Islet of Langerhans (tissue), 1 donor: ENCODE data around the gene LIPT2.

Experiments
- FAIRE-seq: peaks from one replicate; lab custom pipeline; 2011; peaks lifted over from hg19 to GRCh38; lab: Jason Lieb, UNC

LIPT2 gene

GRCh38 chr11:74494916-74495315 lies 1.4 kb upstream of the LIPT2 start:
- no peak for FAIRE-seq

GRCh38 chr11:74493791-74494630 lies 487 bp upstream of the LIPT2 start:
- no peak for FAIRE-seq

- no peak for FAIRE-seq
Measured at GRCh38 chr11:74492084-74492483, 1.4 kb downstream of the LIPT2 start.

DNA sequence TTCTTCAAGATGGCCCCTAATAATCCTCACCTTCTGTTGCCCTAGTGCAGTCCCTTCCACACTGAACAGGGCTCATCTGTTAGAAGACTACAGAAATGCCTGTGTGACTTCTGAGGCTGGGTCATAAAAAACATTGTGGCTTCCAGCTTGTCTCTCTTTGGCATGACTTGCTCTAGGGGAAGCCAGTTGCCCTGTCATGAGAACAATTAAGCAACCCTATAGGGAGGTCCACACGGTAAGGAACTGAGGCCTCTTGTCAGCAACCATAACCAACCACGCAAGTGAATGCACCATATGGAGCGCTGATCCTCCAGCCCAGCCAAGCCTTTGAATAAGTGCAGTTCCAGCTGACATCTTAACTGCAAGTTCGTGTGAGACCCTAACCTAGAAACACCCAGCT lies 2.6 kb downstream of the LIPT2 start:
- FAIRE-seq: no peak

GRCh38 chr11:74487875-74488274 lies 5.6 kb downstream of the LIPT2 start:
- no peak for FAIRE-seq

DNA sequence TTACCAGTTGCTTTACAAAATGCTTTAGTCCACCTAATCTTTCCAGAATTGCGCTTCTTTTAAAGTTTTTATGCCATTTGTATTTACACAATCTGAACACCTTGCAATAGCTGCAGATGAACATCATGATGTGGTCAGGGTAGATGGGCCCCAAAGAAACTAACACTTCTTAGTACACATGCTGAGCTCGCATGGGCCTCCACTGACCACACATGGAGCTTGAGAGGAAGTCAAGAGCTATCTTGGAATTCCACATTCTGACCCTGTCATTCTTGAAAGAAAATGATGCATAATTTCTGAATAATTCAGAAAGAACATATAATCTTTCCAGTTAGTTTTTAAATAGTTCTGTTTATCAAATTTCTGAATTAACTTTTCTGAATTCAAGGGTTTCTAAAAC lies 7.7 kb downstream of the LIPT2 start:
- no peak for FAIRE-seq

- FAIRE-seq: no peak
Measured at GRCh38 chr11:74480688-74481417, 12.7 kb downstream of the LIPT2 start.

DNA sequence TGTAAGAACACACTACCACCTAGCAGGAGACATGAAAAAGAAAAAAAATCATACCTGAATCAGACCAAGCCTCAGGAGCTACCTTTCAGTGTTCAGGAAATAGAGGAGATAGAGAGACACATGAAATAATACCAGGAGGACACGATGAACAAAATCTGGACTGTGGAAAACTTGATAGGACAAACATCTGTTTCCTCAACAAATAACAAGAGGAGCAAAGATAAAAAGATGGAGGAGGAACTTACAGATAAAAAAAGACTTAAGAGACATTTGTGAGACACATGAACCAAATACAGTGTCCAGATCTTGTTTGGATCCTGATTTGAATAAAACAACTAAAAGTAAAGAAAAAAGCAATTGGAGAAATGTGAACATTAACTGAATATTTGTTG lies 13.8 kb downstream of the LIPT2 start:
- no peak for FAIRE-seq

DNA sequence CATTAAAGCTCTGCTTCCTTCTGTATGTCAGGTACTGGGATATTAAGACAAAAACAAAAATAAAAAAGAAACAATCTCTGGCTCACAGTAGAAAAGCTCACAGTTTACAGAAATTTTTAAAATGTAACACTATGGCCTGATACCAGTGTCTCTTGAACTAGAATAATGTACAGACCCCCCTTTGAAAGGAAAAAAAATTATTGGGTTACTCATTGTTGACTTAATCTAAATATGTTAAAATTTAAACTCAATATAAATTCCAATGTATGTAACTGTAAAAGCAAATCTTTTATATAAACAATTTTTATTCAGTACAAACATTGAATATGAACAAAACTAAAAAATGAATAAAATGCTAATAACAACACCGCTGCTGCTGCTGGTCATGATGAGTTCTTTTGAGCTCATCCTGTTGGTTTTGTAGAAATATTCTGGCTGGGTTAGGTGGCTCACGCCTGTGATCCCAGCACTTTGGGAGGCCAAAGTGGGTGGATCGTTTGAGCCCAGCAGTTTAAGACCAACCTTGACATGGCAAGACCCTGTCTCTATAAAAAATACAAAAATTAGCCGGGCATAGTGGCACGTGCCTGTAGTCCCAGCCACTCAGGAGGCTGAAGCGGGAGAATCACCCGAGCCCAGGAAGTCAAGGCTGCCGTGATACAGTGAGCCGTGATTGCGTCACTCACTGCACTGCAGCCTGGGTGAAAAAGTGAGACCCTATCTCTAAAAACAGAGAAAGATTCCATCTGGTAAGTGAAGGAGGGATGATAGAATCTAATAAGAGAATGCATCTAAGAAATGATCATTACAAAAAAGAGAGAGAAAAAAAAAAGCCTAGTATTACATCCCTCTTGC lies 14.4 kb downstream of the LIPT2 start:
- no peak for FAIRE-seq

DNA sequence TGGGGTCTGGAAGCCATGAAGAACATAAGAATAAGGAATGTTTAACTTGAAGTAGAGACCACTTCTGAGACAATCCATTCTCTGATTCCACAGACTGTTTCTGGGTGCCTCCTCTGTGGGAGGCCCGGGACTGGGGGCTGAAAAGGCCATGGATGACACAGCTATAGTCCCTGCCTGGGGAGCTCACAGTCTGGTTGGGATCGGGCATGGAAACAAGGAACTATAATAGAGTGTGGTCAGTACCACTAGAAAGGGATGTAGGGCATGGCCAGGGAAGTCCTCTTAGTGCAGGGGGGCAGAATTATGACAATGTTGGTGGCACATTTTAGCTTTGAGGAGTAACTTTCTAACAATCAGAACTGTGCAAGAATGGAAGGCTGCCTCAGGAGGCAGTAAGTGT lies 17.0 kb downstream of the LIPT2 start:
- FAIRE-seq: no peak

DNA sequence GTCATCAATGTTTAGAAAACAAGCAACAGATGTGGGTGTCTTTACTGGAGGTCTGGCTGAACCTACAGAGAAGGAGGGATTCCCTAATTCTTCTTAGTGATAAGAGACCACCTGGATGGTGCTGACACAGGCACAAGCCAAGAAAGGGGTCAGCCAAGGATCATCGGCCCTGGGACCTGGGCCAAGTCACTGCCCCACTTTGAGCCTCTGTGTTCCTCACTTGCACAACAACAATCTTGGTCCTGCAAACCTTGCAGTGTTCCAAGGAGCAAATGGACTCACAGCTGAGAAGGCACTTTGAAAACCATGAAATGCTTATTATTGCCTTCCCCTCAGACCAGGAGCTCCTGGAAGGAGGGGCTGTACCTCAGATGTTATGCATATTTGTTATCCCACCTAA lies 19.2 kb downstream of the LIPT2 start:
- no peak for FAIRE-seq

DNA sequence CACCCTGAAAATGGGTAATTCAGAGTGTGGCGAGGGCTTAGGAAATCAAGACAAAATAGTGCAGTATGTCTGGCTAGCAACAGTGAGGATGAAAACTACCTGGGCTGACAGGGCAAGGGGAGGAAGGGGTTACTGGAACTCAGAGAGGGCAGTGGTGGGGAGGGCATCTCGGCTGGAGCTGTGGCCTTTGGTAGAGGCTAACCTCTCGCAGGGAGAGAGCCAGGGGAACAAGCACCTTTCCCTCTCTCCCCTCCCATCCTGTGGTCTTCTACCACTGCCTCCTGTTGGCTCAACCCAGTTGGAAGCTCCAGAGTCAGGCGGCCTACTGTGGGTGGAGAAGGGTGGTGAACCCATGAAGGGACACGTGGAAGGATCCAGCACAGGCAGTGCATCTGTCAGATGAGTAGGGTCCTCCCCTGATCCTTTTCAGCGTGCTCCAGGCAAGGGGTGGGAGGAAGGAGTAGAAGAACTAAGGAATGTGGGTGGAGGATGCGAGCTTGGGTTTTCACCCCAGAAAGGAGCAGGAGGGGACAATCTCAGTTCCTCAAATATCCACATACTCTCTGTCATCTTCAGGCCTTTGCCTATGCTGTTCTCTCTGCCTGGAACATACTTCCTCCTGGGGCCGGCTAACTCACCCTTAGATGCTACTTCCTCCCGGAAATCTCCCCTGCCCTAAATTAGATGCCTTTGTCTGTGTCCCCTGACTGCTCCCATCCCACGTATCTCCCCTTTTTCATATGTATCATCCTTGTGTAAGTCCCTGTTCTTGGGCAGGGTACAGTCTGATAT lies 19.9 kb downstream of the LIPT2 start:
- no peak for FAIRE-seq

GRCh38 chr11:74471668-74472429 lies 21.7 kb downstream of the LIPT2 start:
- no peak for FAIRE-seq

GRCh38 chr11:74471037-74471436 lies 22.5 kb downstream of the LIPT2 start:
- FAIRE-seq: no peak

DNA sequence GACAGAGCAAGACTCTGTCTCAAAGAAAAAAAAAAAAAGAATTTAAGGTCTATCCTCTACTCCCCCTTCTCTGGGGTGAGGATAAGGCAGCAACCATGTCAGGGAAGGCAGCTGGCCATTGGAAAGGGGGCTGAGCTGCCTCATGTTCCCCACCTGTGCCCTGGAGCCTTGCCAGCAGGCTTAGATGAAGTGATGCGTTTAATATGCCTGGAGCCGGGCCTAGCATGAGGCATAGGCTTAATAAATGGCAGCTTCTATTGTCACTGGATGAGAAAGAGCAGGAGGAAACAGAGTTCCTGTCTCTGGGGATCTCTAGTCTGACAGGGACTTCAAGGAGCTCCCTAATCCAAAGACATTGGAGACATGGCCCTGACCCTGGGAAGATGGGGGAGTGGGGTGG lies 23.0 kb downstream of the LIPT2 start:
- FAIRE-seq: no peak

DNA sequence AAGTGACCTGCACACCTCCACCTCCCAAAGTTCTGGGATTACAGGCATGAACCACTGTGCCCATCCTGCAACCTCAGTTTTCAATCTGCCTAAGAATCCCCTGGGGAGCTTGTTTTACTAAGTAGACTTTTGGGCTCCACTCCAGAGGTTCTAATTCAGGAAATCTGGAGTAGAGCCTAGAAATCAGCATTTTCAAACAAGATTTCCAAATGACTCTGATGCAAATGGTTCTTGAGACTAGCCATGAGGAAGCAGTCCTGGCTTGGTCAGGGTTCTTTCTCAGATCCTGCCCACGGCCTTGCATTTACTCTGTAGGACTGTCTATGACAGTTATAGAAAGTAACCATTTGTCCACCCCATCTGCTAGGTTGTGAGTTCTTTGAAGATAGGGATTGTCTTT lies 24.6 kb downstream of the LIPT2 start:
- FAIRE-seq: no peak

GRCh38 chr11:74468521-74468920 lies 25.0 kb downstream of the LIPT2 start:
- no peak for FAIRE-seq

DNA sequence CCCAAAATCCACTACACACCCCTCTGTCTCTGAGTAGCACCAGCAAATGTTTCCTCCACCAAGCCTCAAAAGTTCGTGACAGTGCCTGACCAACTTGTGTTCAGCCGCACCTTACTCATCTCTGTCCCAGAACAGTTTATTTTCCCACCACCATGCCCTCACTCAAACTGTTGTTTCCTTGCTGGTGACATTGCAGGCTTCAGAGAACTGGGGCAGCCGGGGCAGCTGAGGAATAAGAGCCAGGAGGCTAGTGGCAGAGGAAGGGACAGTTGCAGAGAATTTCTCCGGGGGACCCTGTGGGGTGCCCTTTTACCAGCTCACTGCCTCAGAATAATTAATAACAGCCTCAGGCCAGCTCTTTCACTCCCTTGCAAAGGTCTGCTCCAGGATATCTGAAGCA lies 25.5 kb downstream of the LIPT2 start:
- FAIRE-seq: no peak

DNA sequence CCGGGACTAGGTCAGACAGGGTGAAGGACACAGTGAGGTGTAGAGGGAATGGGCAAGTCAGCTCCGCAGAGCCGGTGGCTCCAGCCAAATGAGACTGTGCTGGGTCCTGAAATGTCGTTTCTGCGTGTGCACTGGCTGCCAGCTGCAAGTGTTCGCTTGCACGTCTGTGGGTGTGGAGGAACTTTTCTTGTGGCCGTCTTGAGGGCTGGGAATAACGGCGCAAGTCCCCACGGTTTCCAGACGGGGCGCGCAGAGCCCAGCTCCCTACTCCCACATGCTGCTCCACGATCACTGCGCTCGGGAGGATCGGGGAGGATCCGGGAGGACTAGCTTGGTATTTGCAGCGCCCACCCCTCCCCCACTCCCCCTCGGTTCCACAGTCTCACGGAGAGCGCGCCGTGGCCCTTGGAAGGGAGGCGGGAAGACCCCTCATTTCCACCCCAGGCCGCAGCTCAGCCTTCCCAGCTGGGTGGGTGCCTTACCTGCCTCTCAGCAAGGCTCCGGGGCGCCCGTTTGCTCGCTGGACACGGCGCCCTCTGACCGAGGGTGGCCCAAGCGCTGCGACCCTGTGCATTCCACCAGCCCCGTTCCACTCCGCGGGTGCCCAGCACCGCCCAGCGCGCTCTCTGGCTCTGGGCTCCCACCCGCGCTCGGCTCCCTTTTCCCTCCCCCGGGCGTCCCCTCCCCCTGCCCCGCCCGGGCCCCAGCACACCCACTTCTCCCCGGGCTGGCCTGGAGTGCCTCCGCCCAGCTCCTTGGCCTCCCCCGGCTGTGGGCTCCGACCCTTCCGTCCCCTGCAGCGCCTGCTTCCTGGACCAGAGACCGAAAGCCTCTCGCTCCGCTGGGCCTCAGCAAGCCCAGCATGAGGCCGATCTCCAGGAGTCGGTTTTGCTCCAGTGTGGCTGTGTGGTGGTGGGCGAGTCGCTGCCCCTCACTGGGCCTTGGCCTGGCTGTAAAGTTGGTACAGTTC lies 26.3 kb downstream of the LIPT2 start, which contains the start of gene KCNE3:
Gene KCNE3 (minus strand): TSS at position 634 of the 970 bp plus-strand sequence. CDS start 9,986 bp downstream, outside the sequence.
- no peak for FAIRE-seq

- no peak for FAIRE-seq
Measured at GRCh38 chr11:74465291-74465708, 28.2 kb downstream of the LIPT2 start.
